ENCODE results near the gene FAR2. TPM values are rescaled to one million over a fixed set of nuclear protein-coding genes. Genes with fewer than 3 reads are reported as not detected.

The FAR2 gene
- total and polyA plus RNA-seq, 2 experiments from 2014 or later, result 2.1 to 3.6 TPM

- no peak overlapping the region for H3K9ac ChIP-seq
- H3K27ac ChIP-seq, result no peak overlapping the region
- H2AFZ ChIP-seq, result no peak overlapping the region
- WGBS, 2 experiments (ENCODE audit: low coverage in 1 of 2, low lambda C conversion rate in 2 of 2, missing lambda C conversion rate in 2 of 2), result 97 to 98% methylated on average over 5 of the region's 5 CpGs
- DNase-seq, result no peak
- no peaks in the 10 kb centered on the region for H3K79me2 ChIP-seq (ENCODE audit: insufficient read depth)
- no peaks in the 10 kb centered on the region for H3K27me3 ChIP-seq (replicated peaks; ENCODE audit: insufficient read depth)
- no peaks in the 10 kb centered on the region for H3K4me1 ChIP-seq (ENCODE audit: insufficient read depth)
- in situ Hi-C loops (cut with MboI), result loop anchor here (25.0 kb wide), 1 partner anchor 92 kb away; no protein-coding TSS in a partner anchor
- H3F3A ChIP-seq (ENCODE audit: insufficient read depth), result no peaks in the 10 kb centered on the region
- H3K36me3 ChIP-seq (ENCODE audit: low read depth), result no peaks in the 10 kb centered on the region
- no peak overlapping the region for H3K4me3 ChIP-seq
- H3K9me3 ChIP-seq (ENCODE audit: low read depth), result no peaks in the 10 kb centered on the region
- no peaks in the 10 kb centered on the region for H3K9me2 ChIP-seq (ENCODE audit: insufficient read depth)
- TF ChIP-seq EZH2phosphoT487 (IDR thresholded peaks at IDR 0.05; ENCODE audit: insufficient read depth, low read depth), result no peak
- TF ChIP-seq EZH2 (IDR thresholded peaks at IDR 0.05; ENCODE audit: insufficient read depth, poor library complexity, severe bottlenecking), result no peak
- H3K4me2 ChIP-seq (ENCODE audit: unreplicated experiment), result no peak overlapping the region
- H4K20me1 ChIP-seq (ENCODE audit: insufficient read depth), result no peaks in the 10 kb centered on the region
Measured at GRCh38 chr12:29270446-29270845, 121.4 kb downstream of the FAR2 start.

GRCh38 chr12:29273178-29273843, 124.2 kb downstream of the FAR2 start:
- in situ Hi-C loops (cut with MboI), result loop anchor here (25.0 kb wide), 1 partner anchor 89 kb away; no protein-coding TSS in a partner anchor
- H3K9me3 ChIP-seq (ENCODE audit: low read depth), result no peaks in the 10 kb centered on the region
- H3K27me3 ChIP-seq (replicated peaks; ENCODE audit: insufficient read depth), result no peaks in the 10 kb centered on the region
- no peaks in the 10 kb centered on the region for H3K36me3 ChIP-seq (ENCODE audit: low read depth)
- no peak for TF ChIP-seq EZH2phosphoT487 (IDR thresholded peaks at IDR 0.05; ENCODE audit: insufficient read depth, low read depth)
- TF ChIP-seq EZH2 (IDR thresholded peaks at IDR 0.05; ENCODE audit: insufficient read depth, poor library complexity, severe bottlenecking), result no peak
- H2AFZ ChIP-seq, result no peak overlapping the region
- H3K79me2 ChIP-seq (ENCODE audit: insufficient read depth), result no peaks in the 10 kb centered on the region
- H3K4me2 ChIP-seq (ENCODE audit: unreplicated experiment), result no peak overlapping the region
- H3F3A ChIP-seq (ENCODE audit: insufficient read depth), result peaks cover 2% of the 10 kb centered on the region
- no peaks in the 10 kb centered on the region for H3K9me2 ChIP-seq (ENCODE audit: insufficient read depth)
- no peaks in the 10 kb centered on the region for H4K20me1 ChIP-seq (ENCODE audit: insufficient read depth)
- DNase-seq, result no peak
- H3K9ac ChIP-seq, result no peak overlapping the region
- no peak overlapping the region for H3K4me3 ChIP-seq
- no peak overlapping the region for H3K27ac ChIP-seq
- 80 to 90% methylated on average over 7 of the region's 7 CpGs for WGBS, 2 experiments (ENCODE audit: low coverage in 1 of 2, low lambda C conversion rate in 2 of 2, missing lambda C conversion rate in 2 of 2)
- H3K4me1 ChIP-seq (ENCODE audit: insufficient read depth), result peaks cover 7% of the 10 kb centered on the region

- WGBS, 2 experiments (ENCODE audit: low coverage in 1 of 2, low lambda C conversion rate in 2 of 2, missing lambda C conversion rate in 2 of 2), result 92 to 93% methylated on average over 3 of the region's 3 CpGs
- H3K9me2 ChIP-seq (ENCODE audit: insufficient read depth), result no peaks in the 10 kb centered on the region
Measured at GRCh38 chr12:29275834-29276233, 126.8 kb downstream of the FAR2 start.

GRCh38 chr12:29277231-29277630, 128.2 kb downstream of the FAR2 start:
- Histone ChIP-seq H3K9me3 (ENCODE audit: low read depth) (no peaks in the 10 kb centered on the region), H3K27ac (no peak overlapping the region)
- in situ Hi-C loops (cut with MboI), result no loop called here

More at GRCh38 chr12:29275834-29276233, 126.8 kb downstream of the FAR2 start:
- H3K36me3 ChIP-seq (ENCODE audit: low read depth), result no peaks in the 10 kb centered on the region
- H3K79me2 ChIP-seq (ENCODE audit: insufficient read depth), result no peaks in the 10 kb centered on the region
- no peak overlapping the region for H2AFZ ChIP-seq
- no peak overlapping the region for H3K27ac ChIP-seq
- H3K4me3 ChIP-seq, result no peak overlapping the region
- H3K4me2 ChIP-seq (ENCODE audit: unreplicated experiment), result no peak overlapping the region
- no peaks in the 10 kb centered on the region for H3K27me3 ChIP-seq (replicated peaks; ENCODE audit: insufficient read depth)
- peaks cover 14% of the 10 kb centered on the region for H3F3A ChIP-seq (ENCODE audit: insufficient read depth)
- no peak for DNase-seq
- H3K9me3 ChIP-seq (ENCODE audit: low read depth), result no peaks in the 10 kb centered on the region
- H3K4me1 ChIP-seq (ENCODE audit: insufficient read depth), result peaks cover 19% of the 10 kb centered on the region
- H3K9ac ChIP-seq, result no peak overlapping the region
- TF ChIP-seq EZH2 (IDR thresholded peaks at IDR 0.05; ENCODE audit: insufficient read depth, poor library complexity, severe bottlenecking) (no peak), EZH2phosphoT487 (IDR thresholded peaks at IDR 0.05; ENCODE audit: insufficient read depth, low read depth) (no peak)
- in situ Hi-C loops (cut with MboI), result no loop called here
- H4K20me1 ChIP-seq (ENCODE audit: insufficient read depth), result no peaks in the 10 kb centered on the region

More at GRCh38 chr12:29277231-29277630, 128.2 kb downstream of the FAR2 start:
- no peak for DNase-seq
- Histone ChIP-seq H3K9ac (no peak overlapping the region), H3K36me3 (ENCODE audit: low read depth) (no peaks in the 10 kb centered on the region), H3K9me2 (ENCODE audit: insufficient read depth) (no peaks in the 10 kb centered on the region), H3K4me3 (no peak overlapping the region), H4K20me1 (ENCODE audit: insufficient read depth) (no peaks in the 10 kb centered on the region), H3F3A (ENCODE audit: insufficient read depth) (peaks cover 14% of the 10 kb centered on the region), H3K79me2 (ENCODE audit: insufficient read depth) (no peaks in the 10 kb centered on the region), H3K4me1 (ENCODE audit: insufficient read depth) (peaks cover 19% of the 10 kb centered on the region), H3K4me2 (ENCODE audit: unreplicated experiment) (no peak overlapping the region), H3K27me3 (replicated peaks; ENCODE audit: insufficient read depth) (no peaks in the 10 kb centered on the region), H2AFZ (no peak overlapping the region)
- WGBS, 2 experiments (ENCODE audit: low coverage in 1 of 2, low lambda C conversion rate in 2 of 2, missing lambda C conversion rate in 2 of 2), result 47 to 50% methylated on average over 4 of the region's 4 CpGs
- TF ChIP-seq EZH2 (IDR thresholded peaks at IDR 0.05; ENCODE audit: insufficient read depth, poor library complexity, severe bottlenecking) (no peak), EZH2phosphoT487 (IDR thresholded peaks at IDR 0.05; ENCODE audit: insufficient read depth, low read depth) (no peak)
